OCI-LY3 (cell line): ENCODE results near the gene TFR2.

ENCODE experiments used
- H2AFZ ChIP-seq: fragments of 200-600, 300-600 bp; shearing (Covaris generic); 2 replicates; pipeline ENCODE4 v1.6.0; 2014; ENCODE audit warnings: antibody characterized with exemption, low read depth, low read length
- H3K27ac ChIP-seq: fragments of 200-600, 300-600 bp; sonication (generic); 2 replicates; pipeline ENCODE4 v1.5.1; 2014; ENCODE audit warnings: mild to moderate bottlenecking, low read length, moderate library complexity, mixed read lengths
- H3K27me3 ChIP-seq: fragments of 200-600, 300-600 bp; sonication (generic); 2 replicates; pipeline ENCODE4 v1.6.1; 2014; ENCODE audit warnings: low read depth, low read length, mixed read lengths
- H3K36me3 ChIP-seq: fragments of 200-600, 300-600 bp; sonication (generic); replicated peaks from 2 replicates; pipeline ENCODE3; 2014; ENCODE audit warnings: low read depth, low read length, mixed read lengths
- H3K4me1 ChIP-seq: fragments of 300-600, 200-600 bp; sonication (generic); 2 replicates; pipeline ENCODE4 v1.6.1; 2014; ENCODE audit warnings: low read length, mixed read lengths
- H3K4me2 ChIP-seq: fragments of 200-600, 300-600 bp; sonication (generic); 2 replicates; pipeline ENCODE4 v1.6.1; 2014; ENCODE audit warnings: low read length, mixed read lengths
- H3K4me3 ChIP-seq: fragments of 300-600, 200-600 bp; sonication (generic); 2 replicates; pipeline ENCODE4 v1.5.1; 2014; ENCODE audit warnings: antibody characterized with exemption, mild to moderate bottlenecking, low read length, moderate library complexity
- H3K79me2 ChIP-seq: fragments of 300-600, 200-600 bp; shearing (Covaris generic); 2 replicates; pipeline ENCODE4 v1.6.1; 2014; ENCODE audit warnings: mild to moderate bottlenecking, low read length, mixed read lengths
- H3K9ac ChIP-seq: fragments of 300-600, 200-600 bp; shearing (Covaris generic); 2 replicates; pipeline ENCODE4 v1.6.0; 2014; ENCODE audit warnings: mild to moderate bottlenecking, low read length, moderate library complexity
- H3K9me3 ChIP-seq: fragments of 200-600, 300-600 bp; shearing (Covaris generic); 2 replicates; pipeline ENCODE4 v1.6.1; 2014; ENCODE audit warnings: low read length, mixed read lengths; ENCODE audit not compliant: insufficient read depth
- H4K20me1 ChIP-seq: fragments of 200-600, 300-600 bp; sonication (generic); 2 replicates; pipeline ENCODE4 v1.6.1; 2016; ENCODE audit warnings: low read length, mixed read lengths; ENCODE audit not compliant: insufficient read depth
- EZH2phosphoT487 ChIP-seq: fragments of 200-600 bp; shearing (Covaris generic); IDR thresholded peaks from 2 replicates; pipeline ENCODE4 v1.6.1; 2018; ENCODE audit warnings: antibody characterized with exemption, mixed run types, low read depth
- TF ChIP-seq, protein P1 (sequence below): fragments of 200-600, 300-600 bp; sonication (generic); IDR thresholded peaks from 2 replicates; pipeline ENCODE4 v1.5.1; 2014; ENCODE audit warnings: antibody characterized with exemption, low read length, low read depth

TFR2 gene

GRCh38 chr7:100588438-100588837 is 52.9 kb downstream of the TFR2 start:
- Histone ChIP-seq H3K9ac (no peak overlapping the region), H3K4me1 (peaks cover 18% of the 10 kb centered on the region), H2AFZ (no peak overlapping the region), H3K36me3 (no peaks in the 10 kb centered on the region), H4K20me1 (0 out of 2 replicates have a peak, but pooled peaks cover 2% of the 10 kb centered on the region), H3K79me2 (peaks cover 8% of the 10 kb centered on the region), H3K27ac (no peak overlapping the region), H3K4me3 (no peak overlapping the region), H3K27me3 (0 out of 2 replicates have a peak, but pooled peaks cover 6% of the 10 kb centered on the region), H3K4me2 (no peak overlapping the region), H3K9me3 (no peaks in the 10 kb centered on the region)
- TF ChIP-seq, protein P1, sequence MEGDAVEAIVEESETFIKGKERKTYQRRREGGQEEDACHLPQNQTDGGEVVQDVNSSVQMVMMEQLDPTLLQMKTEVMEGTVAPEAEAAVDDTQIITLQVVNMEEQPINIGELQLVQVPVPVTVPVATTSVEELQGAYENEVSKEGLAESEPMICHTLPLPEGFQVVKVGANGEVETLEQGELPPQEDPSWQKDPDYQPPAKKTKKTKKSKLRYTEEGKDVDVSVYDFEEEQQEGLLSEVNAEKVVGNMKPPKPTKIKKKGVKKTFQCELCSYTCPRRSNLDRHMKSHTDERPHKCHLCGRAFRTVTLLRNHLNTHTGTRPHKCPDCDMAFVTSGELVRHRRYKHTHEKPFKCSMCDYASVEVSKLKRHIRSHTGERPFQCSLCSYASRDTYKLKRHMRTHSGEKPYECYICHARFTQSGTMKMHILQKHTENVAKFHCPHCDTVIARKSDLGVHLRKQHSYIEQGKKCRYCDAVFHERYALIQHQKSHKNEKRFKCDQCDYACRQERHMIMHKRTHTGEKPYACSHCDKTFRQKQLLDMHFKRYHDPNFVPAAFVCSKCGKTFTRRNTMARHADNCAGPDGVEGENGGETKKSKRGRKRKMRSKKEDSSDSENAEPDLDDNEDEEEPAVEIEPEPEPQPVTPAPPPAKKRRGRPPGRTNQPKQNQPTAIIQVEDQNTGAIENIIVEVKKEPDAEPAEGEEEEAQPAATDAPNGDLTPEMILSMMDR, result peak; percentile 60
- TF ChIP-seq EZH2phosphoT487, result no peak

DNA sequence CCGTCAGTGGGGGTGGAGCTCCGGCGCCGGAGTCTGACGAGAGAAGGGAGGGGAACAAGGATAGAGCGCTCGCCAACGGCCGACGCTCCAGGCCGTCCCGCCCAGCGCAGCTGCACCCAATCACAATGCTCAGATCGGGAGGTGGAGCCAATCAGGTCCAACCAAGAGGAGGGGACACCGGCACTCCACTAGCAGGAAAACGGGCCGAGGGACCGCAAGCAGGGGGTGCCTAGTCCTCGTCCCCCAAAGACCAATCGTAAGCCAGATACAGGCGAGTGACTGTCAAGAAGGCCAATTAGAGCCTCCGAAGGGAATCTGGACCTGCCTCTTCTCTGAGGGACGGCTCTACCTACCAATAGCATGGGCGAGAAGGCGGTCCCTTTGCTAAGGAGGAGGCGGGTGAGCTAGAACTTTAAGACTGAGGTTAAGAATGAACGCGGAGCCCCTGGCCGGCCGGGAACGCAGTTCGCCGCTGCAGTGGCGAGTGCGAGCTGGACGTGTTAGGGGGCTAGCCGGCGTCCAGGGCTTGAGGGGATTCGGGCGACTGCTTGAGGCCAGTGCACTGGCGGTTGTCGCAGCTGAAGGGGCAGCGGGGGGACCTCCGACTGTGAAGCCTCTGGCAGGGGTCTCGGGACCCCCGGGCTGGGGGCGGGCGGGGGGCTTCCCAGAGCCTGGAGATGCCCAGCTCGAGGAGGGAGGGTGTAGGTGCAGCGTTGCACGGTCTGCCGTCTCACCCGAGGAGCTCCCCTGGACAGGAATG is 54.9 kb downstream of the TFR2 start, which contains the start of gene FBXO24:
TSS of gene FBXO24 (plus strand) at position 63 of the 760 bp plus-strand sequence. CDS start at position 361, 298 bp downstream.
- Histone ChIP-seq H3K27ac (peak within 1 kb of the TSS; percentile 85), H3K9me3 (no peaks in the 10 kb centered on the region)

GRCh38 chr7:100585511-100586265 is 55.7 kb downstream of the TFR2 start, which contains the start of gene LRCH4:
Gene LRCH4 (minus strand): TSS chr7:100586129. CDS start chr7:100586100, 29 bp downstream.
- H3K4me2 ChIP-seq, result peak within 1 kb of the TSS; percentile 96
- peaks cover 24% of the 10 kb centered on the region for H3K4me1 ChIP-seq
- TF ChIP-seq, protein P1, result no peak
- TF ChIP-seq EZH2phosphoT487, result no peak
- peaks cover 8% of the 10 kb centered on the region for H3K79me2 ChIP-seq
- peak within 1 kb of the TSS; percentile 94 for H3K9ac ChIP-seq
- peak within 1 kb of the TSS; percentile 85 for H3K27ac ChIP-seq
- H2AFZ ChIP-seq, result peak within 1 kb of the TSS; percentile 87
- H3K27me3 ChIP-seq, result 0 out of 2 replicates have a peak, but pooled peaks cover 6% of the 10 kb centered on the region
- peak within 1 kb of the TSS; percentile 86 for H3K4me3 ChIP-seq
- 0 out of 2 replicates have a peak, but pooled peaks cover 2% of the 10 kb centered on the region for H4K20me1 ChIP-seq
- peaks cover 8% of the 10 kb centered on the region for H3K36me3 ChIP-seq
- H3K9me3 ChIP-seq, result no peaks in the 10 kb centered on the region

More for the DNA sequence above, 54.9 kb downstream of the TFR2 start, which contains the start of gene FBXO24:
- peaks cover 8% of the 10 kb centered on the region for H3K79me2 ChIP-seq
- H3K4me3 ChIP-seq, result peak within 1 kb of the TSS; percentile 86
- H3K4me1 ChIP-seq, result peaks cover 24% of the 10 kb centered on the region
- H3K27me3 ChIP-seq, result 0 out of 2 replicates have a peak, but pooled peaks cover 6% of the 10 kb centered on the region
- peak within 1 kb of the TSS; percentile 87 for H2AFZ ChIP-seq
- no peak for TF ChIP-seq EZH2phosphoT487
- peak within 1 kb of the TSS; percentile 96 for H3K4me2 ChIP-seq
- peaks cover 3% of the 10 kb centered on the region for H3K36me3 ChIP-seq
- H4K20me1 ChIP-seq, result 0 out of 2 replicates have a peak, but pooled peaks cover 2% of the 10 kb centered on the region
- peak within 1 kb of the TSS; percentile 94 for H3K9ac ChIP-seq

- Histone ChIP-seq H3K4me3 (peak overlapping the region; percentile 86), H3K9me3 (no peaks in the 10 kb centered on the region), H3K4me1 (peaks cover 24% of the 10 kb centered on the region), H3K36me3 (peaks cover 13% of the 10 kb centered on the region), H3K27me3 (0 out of 2 replicates have a peak, but pooled peaks cover 6% of the 10 kb centered on the region), H3K4me2 (peak overlapping the region; percentile 96), H3K79me2 (peaks cover 8% of the 10 kb centered on the region), H4K20me1 (0 out of 2 replicates have a peak, but pooled peaks cover 2% of the 10 kb centered on the region), H3K9ac (peak overlapping the region; percentile 94), H3K27ac (peak overlapping the region; percentile 85; the same call in 1 of the 2 replicates), H2AFZ (no peak overlapping the region)
- no peak for TF ChIP-seq EZH2phosphoT487
- TF ChIP-seq, protein P1, result no peak
Measured at GRCh38 chr7:100584683-100585510, 56.5 kb downstream of the TFR2 start.
